WTC11 (cell line): ENCODE measurements around the gene LDLRAD4. TPM values are rescaled to one million over a fixed set of nuclear protein-coding genes. Genes with fewer than 3 reads are reported as not detected.

Experiments
- ATAC-seq: fragments of 200-7000 bp; cut with Tn5 transposase; 2 replicates; pipeline ENCODE4 v1.10.0; 2021; ENCODE audit warnings: mild to moderate bottlenecking, moderate library complexity
- CTCF ChIA-PET: fragments of 300-600 bp; sonication (Branson Sonifier 250); formaldehyde crosslinking; loops from one replicate; lab custom pipeline; 2021; ENCODE audit warnings: antibody characterized with exemption; lab: Charles Lee
- POLR2A ChIA-PET: fragments of 350-600 bp; sonication (Branson Sonifier 250); formaldehyde crosslinking; loops from one replicate; lab custom pipeline; 2021; ENCODE audit warnings: antibody characterized with exemption; lab: Charles Lee
- DNase-seq: peaks from one replicate; pipeline ENCODE4 v3.0.0; 2021; ENCODE audit warnings: low spot score
- H3K27ac Mint-ChIP-seq: 2 replicates; pipeline ENCODE4 v1.8.0; 2021; ENCODE audit warnings: mixed read lengths
- H3K27me3 Mint-ChIP-seq: 2 replicates; pipeline ENCODE4 v1.8.0; 2021; ENCODE audit warnings: low read depth, mild to moderate bottlenecking, moderate library complexity, mixed read lengths
- H3K36me3 Mint-ChIP-seq: 2 replicates; pipeline ENCODE4 v1.8.0; 2021; ENCODE audit warnings: mixed read lengths
- H3K4me1 Mint-ChIP-seq: 2 replicates; pipeline ENCODE4 v1.8.0; 2022; ENCODE audit warnings: mixed read lengths
- H3K4me3 Mint-ChIP-seq: 2 replicates; pipeline ENCODE4 v1.8.0; 2021; ENCODE audit warnings: mild to moderate bottlenecking, moderate library complexity, mixed read lengths
- H3K9me3 Mint-ChIP-seq: 2 replicates; pipeline ENCODE4 v1.8.0; 2021; ENCODE audit warnings: mixed read lengths
- AFF4 ChIP-seq: sonication (generic); formaldehyde crosslinking; IDR thresholded peaks from 2 replicates; pipeline ENCODE4 v1.8.1; 2023; ENCODE audit warnings: mild to moderate bottlenecking, missing genetic modification reagents, borderline replicate concordance
- ATF3 ChIP-seq: sonication (generic); formaldehyde crosslinking; conservative IDR thresholded peaks from 2 replicates; pipeline ENCODE4 v1.8.1; 2022; ENCODE audit warnings: mild to moderate bottlenecking, missing genetic modification reagents
- EMX1 ChIP-seq: fragments of 250-450 bp; sonication (Bioruptor Pico); IDR thresholded peaks from 2 replicates; pipeline ENCODE4 v1.8.0; 2021; ENCODE audit warnings: mild to moderate bottlenecking
- ERG ChIP-seq: fragments of 250-450 bp; sonication (Bioruptor Pico); IDR thresholded peaks from 2 replicates; pipeline ENCODE4 v1.8.0; 2021; ENCODE audit warnings: mild to moderate bottlenecking
- FOXJ3 ChIP-seq: sonication (generic); formaldehyde crosslinking; IDR thresholded peaks from 2 replicates; pipeline ENCODE4 v1.9.0; 2021; ENCODE audit warnings: missing genetic modification reagents, mild to moderate bottlenecking, borderline replicate concordance
- GRHL2 ChIP-seq: fragments of 250-450 bp; sonication (Bioruptor Pico); IDR thresholded peaks from 2 replicates; pipeline ENCODE4 v1.8.0; 2022; ENCODE audit warnings: mild to moderate bottlenecking, moderate library complexity; ENCODE audit not compliant: insufficient replicate concordance, severe bottlenecking
- HMGXB4 ChIP-seq: sonication (generic); formaldehyde crosslinking; IDR thresholded peaks from 2 replicates; pipeline ENCODE4 v1.8.1; 2023; ENCODE audit warnings: mild to moderate bottlenecking, moderate library complexity, missing genetic modification reagents
- IRF1 ChIP-seq: sonication (generic); formaldehyde crosslinking; IDR thresholded peaks from 2 replicates; pipeline ENCODE4 v1.8.0; 2023; ENCODE audit warnings: missing genetic modification reagents
- KAT7 ChIP-seq: sonication (generic); formaldehyde crosslinking; IDR thresholded peaks from 2 replicates; pipeline ENCODE4 v1.8.1; 2023; ENCODE audit warnings: missing genetic modification reagents, mild to moderate bottlenecking, borderline replicate concordance
- NR1H2 ChIP-seq: sonication (generic); formaldehyde crosslinking; IDR thresholded peaks from 2 replicates; pipeline ENCODE4 v1.9.0; 2021; ENCODE audit warnings: mild to moderate bottlenecking, moderate library complexity, missing genetic modification reagents
- NR3C1 ChIP-seq: sonication (generic); formaldehyde crosslinking; conservative IDR thresholded peaks from 2 replicates; pipeline ENCODE4 v1.8.1; 2023; ENCODE audit warnings: low read depth, mild to moderate bottlenecking, missing genetic modification reagents
- SMAD4 ChIP-seq: sonication (generic); formaldehyde crosslinking; IDR thresholded peaks from 2 replicates; pipeline ENCODE4 v1.8.0; 2022; ENCODE audit warnings: mild to moderate bottlenecking, missing genetic modification reagents
- ZNF121 ChIP-seq: sonication (generic); formaldehyde crosslinking; IDR thresholded peaks from 2 replicates; pipeline ENCODE4 v1.8.0; 2023; ENCODE audit warnings: missing genetic modification reagents
- ZNF263 ChIP-seq: sonication (generic); formaldehyde crosslinking; IDR thresholded peaks from 2 replicates; pipeline ENCODE4 v1.8.1; 2022; ENCODE audit warnings: low read depth, mild to moderate bottlenecking, moderate library complexity, missing genetic modification reagents
- ZNF532 ChIP-seq: fragments of 250-450 bp; sonication (Bioruptor Pico); IDR thresholded peaks from 2 replicates; pipeline ENCODE4 v1.9.0; 2021; ENCODE audit warnings: mild to moderate bottlenecking, borderline replicate concordance
- ZNF671 ChIP-seq: fragments of 250-450 bp; sonication (Bioruptor Pico); IDR thresholded peaks from 2 replicates; pipeline ENCODE4 v1.8.0; 2021; ENCODE audit warnings: mild to moderate bottlenecking
- total RNA-seq: library from RNA; stranded (reverse); gene quantifications from 3 replicates; pipeline ENCODE4 v1.2.3, GENCODE V29; 2021

LDLRAD4 gene
- total RNA-seq, 1 experiment from 2014 or later = 6.2 TPM

GRCh38 chr18:13387855-13388548 lies 169.4 kb downstream of the LDLRAD4 start (continued):
- no peak for TF ChIP-seq HMGXB4 (CRISPR knock-in tag)
- no peak for TF ChIP-seq IRF1 (CRISPR knock-in tag)

- Mint-ChIP-seq H3K4me3 (no peak overlapping the region), H3K27me3 (no peaks in the 10 kb centered on the region), H3K36me3 (no peaks in the 10 kb centered on the region), H3K27ac (no peak overlapping the region)
- DNase-seq = no peak
- TF ChIP-seq ZNF263 (CRISPR knock-in tag) (peak; percentile 8; the same call in 1 of the 2 replicates), GRHL2 (no peak), ERG (CRISPR knock-in tag) (no peak), KAT7 (CRISPR knock-in tag) (no peak), EMX1 (CRISPR knock-in tag) (no peak), NR3C1 (CRISPR knock-in tag) (no peak)
- TF ChIP-seq, all 79 proteins: peak for 1
- peak; percentile 76 for ATAC-seq
- CTCF ChIA-PET = interaction anchor here (1.4 kb wide), 1 partner anchor 24 kb away, joined by 3 read pairs; no protein-coding TSS in a partner anchor
- no peaks in the 10 kb centered on the region for H3K9me3 Mint-ChIP-seq
- no peaks in the 10 kb centered on the region for H3K4me1 Mint-ChIP-seq
- POLR2A ChIA-PET = interaction anchor here (0.6 kb wide), 1 partner anchor 166 kb away, joined by 4 read pairs; no protein-coding TSS in a partner anchor
Observed at GRCh38 chr18:13388586-13389490, 170.3 kb downstream of the LDLRAD4 start.

GRCh38 chr18:13389491-13390131 lies 171.1 kb downstream of the LDLRAD4 start:
- H3K27ac Mint-ChIP-seq = no peak overlapping the region
- no peaks in the 10 kb centered on the region for H3K27me3 Mint-ChIP-seq
- ChIA-PET POLR2A (no interaction called here), CTCF (interaction anchor here (0.6 to 1.4 kb wide), 2 partner anchors 19 to 24 kb away, joined by 3 to 4 read pairs; no protein-coding TSS in a partner anchor)
- no peak overlapping the region for H3K4me3 Mint-ChIP-seq
- ATAC-seq (no peak), DNase-seq (no peak)
- H3K9me3 Mint-ChIP-seq = no peaks in the 10 kb centered on the region
- H3K4me1 Mint-ChIP-seq = no peaks in the 10 kb centered on the region
- no peaks in the 10 kb centered on the region for H3K36me3 Mint-ChIP-seq
- TF ChIP-seq ATF3 (CRISPR knock-in tag) = no peak
- TF ChIP-seq SMAD4 (CRISPR knock-in tag) = no peak
- TF ChIP-seq NR1H2 (CRISPR knock-in tag) = no peak
- TF ChIP-seq ZNF121 (CRISPR knock-in tag) = no peak
- TF ChIP-seq FOXJ3 (CRISPR knock-in tag) = no peak
- no peak for TF ChIP-seq AFF4 (CRISPR knock-in tag)
- TF ChIP-seq ZNF671 = no peak
- TF ChIP-seq ZNF532 (CRISPR knock-in tag) = no peak
